Measurements from ENCODE around the gene CWH43.
"Not testable (repeated sequence)": the region's sequence is repeated elsewhere in the genome, so short reads cannot be mapped to it uniquely, and the experiment has no call there.

The CWH43 gene

GRCh38 chr4:48985976-48986653 is at the start of gene CWH43:
Gene CWH43, plus strand, starts transcription at chr4:48986275. Its CDS starts 155 bp downstream, at chr4:48986430.
- DNase-seq (ENCODE audit: low spot score): no peak

- no peak for DNase-seq (ENCODE audit: low spot score)
Observed at GRCh38 chr4:48937033-48937432, 49.0 kb upstream of the CWH43 start.

GRCh38 chr4:48938831-48939230 is 47.2 kb upstream of the CWH43 start:
- no peak for DNase-seq (ENCODE audit: low spot score)

- no peak for DNase-seq (ENCODE audit: low spot score)
Observed at GRCh38 chr4:48939785-48940184, 46.3 kb upstream of the CWH43 start.

GRCh38 chr4:48943387-48943786 is 42.7 kb upstream of the CWH43 start:
- DNase-seq (ENCODE audit: low spot score): no peak

- no peak for DNase-seq (ENCODE audit: low spot score)
Observed at GRCh38 chr4:48944252-48944651, 41.8 kb upstream of the CWH43 start.

GRCh38 chr4:48944756-48945241 is 41.3 kb upstream of the CWH43 start:
- DNase-seq (ENCODE audit: low spot score): peak; percentile 52

GRCh38 chr4:48945981-48946380 is 40.1 kb upstream of the CWH43 start:
- no peak for DNase-seq (ENCODE audit: low spot score)

GRCh38 chr4:48947731-48948130 is 38.3 kb upstream of the CWH43 start:
- no peak for DNase-seq (ENCODE audit: low spot score)

GRCh38 chr4:48949086-48949485 is 37.0 kb upstream of the CWH43 start:
- no peak for DNase-seq (ENCODE audit: low spot score)

GRCh38 chr4:48949518-48950219 is 36.4 kb upstream of the CWH43 start:
- no peak for DNase-seq (ENCODE audit: low spot score)

- no peak for DNase-seq (ENCODE audit: low spot score)
Observed at GRCh38 chr4:48954314-48954713, 31.8 kb upstream of the CWH43 start.

- not testable (repeated sequence) for DNase-seq (ENCODE audit: low spot score)
Observed at GRCh38 chr4:48957366-48957765, 28.7 kb upstream of the CWH43 start.

- DNase-seq (ENCODE audit: low spot score): no peak
Observed at GRCh38 chr4:48958582-48958981, 27.5 kb upstream of the CWH43 start.

GRCh38 chr4:48960988-48961635 is 25.0 kb upstream of the CWH43 start:
- DNase-seq (ENCODE audit: low spot score): no peak

GRCh38 chr4:48962636-48963035 is 23.4 kb upstream of the CWH43 start:
- DNase-seq (ENCODE audit: low spot score): no peak

GRCh38 chr4:48963042-48963679 is 22.9 kb upstream of the CWH43 start:
- peak; percentile 80 for DNase-seq (ENCODE audit: low spot score)

- DNase-seq (ENCODE audit: low spot score): no peak
Observed at GRCh38 chr4:48967101-48967500, 19.0 kb upstream of the CWH43 start.

- no peak for DNase-seq (ENCODE audit: low spot score)
Observed at GRCh38 chr4:48967631-48968030, 18.4 kb upstream of the CWH43 start.

- DNase-seq (ENCODE audit: low spot score): no peak
Observed at GRCh38 chr4:48968814-48969213, 17.3 kb upstream of the CWH43 start.

GRCh38 chr4:48970471-48970921 is 15.6 kb upstream of the CWH43 start:
- DNase-seq (ENCODE audit: low spot score): no peak

GRCh38 chr4:48974979-48975640 is 11.0 kb upstream of the CWH43 start:
- DNase-seq (ENCODE audit: low spot score): no peak

Measured in hematopoietic multipotent progenitor cell treated with erythropoietin and hydrocortisone succinate and interleukin-3 and kit ligand, for 15 days (in vitro differentiated cells).